Activated T-helper 1 cell treated with anti-CD3 and anti-CD28 coated beads, Interleukin-12 subunit alpha, Interleukin-12 subunit beta, Interleukin-2, Interleukin-4 antibody, amounts not matched to agents 30 ng/mL and 10 ng/mL and 1 ng/mL, durations not matched to agents 14 hours and 24 hours and 36 hours (primary cell): ENCODE results near the gene PLCB4. TPM values are rescaled to one million over a fixed set of nuclear protein-coding genes. Genes with fewer than 3 reads are reported as not detected.

ENCODE experiments used
- DNase-seq: peaks from one replicate; pipeline ENCODE4 v3.0.0; 2021; ENCODE audit warnings: low spot score
- H3K27ac Mint-ChIP-seq: one replicate; pipeline ENCODE4 v1.8.0; 2021; ENCODE audit warnings: mild to moderate bottlenecking, mixed read lengths
- H3K27me3 Mint-ChIP-seq: one replicate; pipeline ENCODE4 v1.8.0; 2022; ENCODE audit warnings: mild to moderate bottlenecking, moderate library complexity, mixed read lengths; ENCODE audit not compliant: insufficient read depth
- H3K36me3 Mint-ChIP-seq: one replicate; pipeline ENCODE4 v1.8.0; 2021; ENCODE audit warnings: low read depth, mixed read lengths
- H3K4me1 Mint-ChIP-seq: one replicate; pipeline ENCODE4 v1.8.0; 2021; ENCODE audit warnings: low read depth, mixed read lengths
- H3K4me3 Mint-ChIP-seq: one replicate; pipeline ENCODE4 v1.8.0; 2021; ENCODE audit warnings: mild to moderate bottlenecking, moderate library complexity, mixed read lengths
- H3K9me3 Mint-ChIP-seq: one replicate; pipeline ENCODE4 v1.8.0; 2021; ENCODE audit warnings: mixed read lengths
- intact Hi-C: fragments of 100-400 bp; cut with micrococcal nuclease; formaldehyde crosslinking; loops from one replicate; pipeline ENCODE4 v1.15.1; 2024
- total RNA-seq: library from RNA; stranded (reverse); gene quantifications from 2 replicates; pipeline ENCODE4 v1.2.3, GENCODE V29; 2022

Gene PLCB4
- total RNA-seq, 1 donor from 2014 or later, result not detected

DNA sequence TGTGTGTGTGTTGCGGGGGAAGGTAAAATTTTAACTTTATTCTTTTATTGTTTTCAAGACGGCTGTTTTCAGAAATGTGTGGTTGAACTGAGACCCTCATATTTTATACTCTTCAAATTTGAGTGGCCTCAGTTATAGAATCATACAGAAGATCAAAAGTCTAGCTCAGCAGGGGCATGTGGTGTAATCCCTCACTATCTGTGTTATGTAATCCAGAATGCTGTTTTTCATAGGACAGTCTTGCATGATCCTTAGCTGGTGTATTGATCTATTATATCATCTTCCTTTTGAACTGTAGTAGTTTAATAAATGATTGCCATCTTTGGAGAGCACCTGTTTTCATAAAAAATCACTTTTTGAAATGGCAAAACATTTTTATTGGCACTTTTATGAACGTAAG, 1.4 kb downstream of the PLCB4 start:
- Mint-ChIP-seq H3K4me1 (no peaks in the 10 kb centered on the region), H3K4me3 (no peak overlapping the region), H3K27ac (no peak overlapping the region), H3K9me3 (no peaks in the 10 kb centered on the region), H3K27me3 (peaks cover 18% of the 10 kb centered on the region), H3K36me3 (no peaks in the 10 kb centered on the region)
- intact Hi-C loops, result no loop called here
- no peak for DNase-seq

DNA sequence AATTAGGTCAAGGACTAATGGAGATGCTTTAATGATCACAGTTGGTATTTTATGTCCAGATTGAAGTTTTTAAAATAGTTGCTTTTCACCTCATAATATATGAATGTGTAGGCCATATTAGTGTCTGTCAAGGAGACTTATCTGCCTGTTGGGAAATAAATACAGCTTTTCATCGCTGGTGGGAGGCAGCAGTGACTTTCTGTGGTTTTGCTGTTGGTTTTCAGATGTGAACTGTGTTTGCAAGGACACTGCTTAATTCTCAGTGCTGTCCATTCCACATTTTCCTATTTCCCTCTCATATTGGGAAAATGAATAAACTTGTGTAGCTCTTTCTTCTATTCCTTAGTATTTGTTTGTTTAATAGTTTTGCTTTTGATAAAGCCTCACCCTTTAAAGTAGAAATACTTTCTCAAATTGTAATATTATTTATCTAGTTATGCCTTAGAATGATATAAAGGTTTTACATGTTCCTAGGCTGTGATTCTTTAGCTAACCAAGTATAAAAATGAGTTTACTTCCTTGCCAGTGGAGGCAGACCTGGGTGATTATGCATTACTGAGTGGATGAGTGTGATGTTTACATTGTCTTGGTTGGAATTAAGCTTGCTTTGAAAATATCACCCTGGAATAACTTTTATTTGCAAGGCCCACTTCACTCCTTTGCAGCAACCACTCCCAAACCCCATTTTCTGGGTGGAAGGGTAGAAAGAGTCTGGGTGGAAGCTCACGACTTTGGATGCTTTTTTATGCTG, 3.3 kb downstream of the PLCB4 start:
- intact Hi-C loops, result no loop called here
- no peaks in the 10 kb centered on the region for H3K4me1 Mint-ChIP-seq
- no peak overlapping the region for H3K27ac Mint-ChIP-seq
- no peak overlapping the region for H3K4me3 Mint-ChIP-seq
- no peaks in the 10 kb centered on the region for H3K36me3 Mint-ChIP-seq
- no peak for DNase-seq
- no peaks in the 10 kb centered on the region for H3K9me3 Mint-ChIP-seq
- H3K27me3 Mint-ChIP-seq, result peaks cover 13% of the 10 kb centered on the region

- no peaks in the 10 kb centered on the region for H3K4me1 Mint-ChIP-seq
- no peaks in the 10 kb centered on the region for H3K9me3 Mint-ChIP-seq
- no peak for DNase-seq
- H3K36me3 Mint-ChIP-seq, result no peaks in the 10 kb centered on the region
- no peak overlapping the region for H3K4me3 Mint-ChIP-seq
- peaks cover 9% of the 10 kb centered on the region for H3K27me3 Mint-ChIP-seq
- H3K27ac Mint-ChIP-seq, result no peak overlapping the region
- intact Hi-C loops, result no loop called here
These were observed 4.1 kb downstream of the PLCB4 start for GRCh38 chr20:9072861-9073500.

DNA sequence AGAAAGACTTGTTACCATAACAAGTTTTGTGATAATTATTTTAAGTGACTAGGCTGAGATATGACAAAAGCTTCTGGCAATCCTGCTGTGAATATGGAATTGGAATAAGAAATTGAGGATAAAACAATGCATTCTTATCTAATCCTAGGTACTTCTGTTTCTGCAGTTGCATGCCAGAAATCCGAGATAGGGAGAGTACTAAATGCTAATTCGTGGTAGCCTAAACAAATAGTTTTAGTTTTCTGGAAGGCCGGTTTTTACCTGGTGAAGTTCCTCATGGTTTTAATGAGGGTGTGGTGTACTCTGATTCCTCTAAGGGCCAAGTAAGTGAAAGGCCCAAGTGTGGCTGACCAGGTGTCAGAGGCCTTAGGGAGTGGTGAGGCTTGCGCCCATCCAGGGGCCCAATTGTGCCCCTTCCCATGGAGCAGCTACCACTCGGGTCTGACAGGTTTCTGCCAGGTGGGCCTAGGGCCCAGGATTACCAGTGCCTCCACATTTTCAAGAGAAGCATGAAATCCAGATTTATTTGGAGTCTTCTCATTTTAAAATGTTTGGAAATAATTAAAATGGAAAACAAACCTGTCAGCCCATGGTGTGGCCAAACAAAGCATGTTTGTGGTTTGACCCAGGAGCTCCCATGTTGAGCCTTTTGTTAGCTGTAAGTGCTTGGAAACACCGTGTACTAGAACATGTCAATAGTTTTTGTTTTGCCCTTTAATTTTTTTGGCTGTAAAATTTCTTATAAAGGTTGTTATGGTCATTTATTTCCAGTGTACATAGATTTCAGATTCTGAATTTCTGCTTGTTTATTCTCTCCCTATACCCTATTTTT, 6.6 kb downstream of the PLCB4 start:
- Mint-ChIP-seq H3K4me3 (no peak overlapping the region), H3K4me1 (no peaks in the 10 kb centered on the region), H3K9me3 (no peaks in the 10 kb centered on the region), H3K27me3 (no peaks in the 10 kb centered on the region), H3K27ac (no peak overlapping the region), H3K36me3 (no peaks in the 10 kb centered on the region)
- intact Hi-C loops, result no loop called here
- DNase-seq, result no peak

DNA sequence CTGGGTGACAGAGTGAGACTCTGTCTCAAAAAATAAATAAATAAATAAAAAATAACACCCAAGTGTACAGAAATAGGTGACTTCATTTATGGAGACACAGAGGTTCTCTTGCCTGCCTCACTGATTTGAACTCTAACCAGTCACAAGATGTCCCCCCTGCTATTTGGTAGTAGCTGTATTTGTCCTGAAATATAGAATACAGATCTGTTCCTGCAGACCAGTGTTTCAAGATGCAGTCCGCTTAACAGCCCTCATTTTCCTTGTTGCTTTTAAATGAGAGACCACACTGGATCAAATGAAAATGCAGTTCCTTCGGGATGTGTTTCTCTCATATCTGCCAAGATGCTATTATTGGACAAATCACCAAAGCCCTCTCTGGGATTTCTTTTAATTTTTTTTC, 7.6 kb downstream of the PLCB4 start:
- intact Hi-C loops, result no loop called here
- H3K27ac Mint-ChIP-seq, result no peak overlapping the region
- H3K27me3 Mint-ChIP-seq, result no peaks in the 10 kb centered on the region
- H3K4me1 Mint-ChIP-seq, result no peaks in the 10 kb centered on the region
- no peak for DNase-seq
- H3K9me3 Mint-ChIP-seq, result no peaks in the 10 kb centered on the region
- H3K4me3 Mint-ChIP-seq, result no peak overlapping the region
- no peaks in the 10 kb centered on the region for H3K36me3 Mint-ChIP-seq

DNA sequence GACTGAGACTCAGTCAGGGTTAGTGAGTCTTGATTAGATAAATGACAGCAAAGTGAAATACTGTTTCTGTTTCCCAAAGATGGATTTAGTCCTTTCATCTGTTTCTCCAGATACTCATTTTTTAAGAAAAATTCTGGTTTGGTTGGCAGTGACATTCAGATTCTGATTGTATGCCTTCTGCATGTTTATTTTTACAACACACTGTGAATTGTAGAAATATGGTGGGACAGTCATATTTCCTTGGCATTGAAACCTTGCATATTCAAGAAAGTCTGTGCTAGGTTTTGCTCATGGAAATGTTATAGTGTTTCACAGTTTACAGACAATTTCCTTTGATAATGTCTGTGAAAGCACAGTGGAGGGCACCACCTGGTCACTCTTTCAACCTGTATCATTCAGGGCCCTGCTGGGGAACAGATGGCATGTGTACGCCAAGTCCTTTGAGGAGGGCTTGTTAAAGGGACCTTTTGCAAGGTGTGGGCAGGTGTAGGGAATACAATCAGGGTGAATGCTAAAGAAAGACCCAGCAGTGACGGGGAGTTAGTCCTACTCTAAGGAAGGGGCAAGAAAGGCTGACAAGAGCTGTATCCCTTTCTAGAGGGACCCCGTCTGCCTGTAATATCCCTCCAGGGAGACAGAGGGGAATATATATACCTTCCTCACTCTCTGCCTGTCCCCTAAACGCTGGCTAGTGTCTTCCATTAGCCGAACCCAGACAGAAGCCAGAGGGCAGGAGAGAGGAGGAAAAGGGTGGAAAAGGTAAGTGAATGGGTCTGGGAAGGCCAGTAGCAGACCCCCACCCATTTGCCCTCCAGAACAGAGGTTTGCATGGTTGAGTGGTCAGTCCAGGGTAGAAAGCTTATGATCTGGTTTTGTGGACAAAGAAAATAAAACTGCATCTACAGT, 10.2 kb downstream of the PLCB4 start:
- Mint-ChIP-seq H3K4me3 (no peak overlapping the region), H3K27me3 (no peaks in the 10 kb centered on the region), H3K36me3 (no peaks in the 10 kb centered on the region), H3K4me1 (no peaks in the 10 kb centered on the region), H3K27ac (no peak overlapping the region), H3K9me3 (no peaks in the 10 kb centered on the region)
- intact Hi-C loops, result no loop called here
- no peak for DNase-seq

DNA sequence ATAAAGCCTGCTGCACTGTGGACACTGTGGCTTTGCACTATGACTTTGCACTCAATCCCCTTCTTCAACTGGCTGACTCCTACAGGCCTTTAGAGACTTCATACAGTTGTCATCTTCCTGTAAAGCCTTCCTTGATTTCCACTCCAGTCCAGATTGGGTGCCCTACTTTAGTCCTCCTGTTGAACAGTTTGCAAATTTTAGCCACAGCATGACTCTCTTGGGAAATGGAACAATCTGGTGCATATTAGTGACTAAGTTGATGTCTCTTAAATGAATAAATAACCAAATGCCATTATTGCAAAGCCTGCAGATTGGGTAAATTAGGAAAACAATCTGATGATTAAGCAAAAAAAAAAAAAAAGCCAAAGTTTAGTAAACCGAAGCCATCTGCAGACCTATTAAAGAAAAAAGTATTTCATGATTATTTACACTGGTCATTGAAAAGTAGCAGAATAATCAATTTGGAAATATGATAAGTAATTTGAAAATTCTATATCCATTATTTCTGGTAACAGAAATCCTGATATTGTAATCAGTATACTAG, 12.6 kb downstream of the PLCB4 start:
- Mint-ChIP-seq H3K27me3 (no peaks in the 10 kb centered on the region), H3K36me3 (no peaks in the 10 kb centered on the region), H3K4me3 (no peak overlapping the region), H3K4me1 (no peaks in the 10 kb centered on the region), H3K9me3 (no peaks in the 10 kb centered on the region), H3K27ac (no peak overlapping the region)
- no peak for DNase-seq
- intact Hi-C loops, result no loop called here

- H3K27ac Mint-ChIP-seq, result no peak overlapping the region
- no peaks in the 10 kb centered on the region for H3K9me3 Mint-ChIP-seq
- intact Hi-C loops, result no loop called here
- H3K36me3 Mint-ChIP-seq, result no peaks in the 10 kb centered on the region
- H3K4me3 Mint-ChIP-seq, result no peak overlapping the region
- H3K27me3 Mint-ChIP-seq, result no peaks in the 10 kb centered on the region
- no peak for DNase-seq
- H3K4me1 Mint-ChIP-seq, result no peaks in the 10 kb centered on the region
These were observed 13.9 kb downstream of the PLCB4 start for GRCh38 chr20:9082741-9083140.

DNA sequence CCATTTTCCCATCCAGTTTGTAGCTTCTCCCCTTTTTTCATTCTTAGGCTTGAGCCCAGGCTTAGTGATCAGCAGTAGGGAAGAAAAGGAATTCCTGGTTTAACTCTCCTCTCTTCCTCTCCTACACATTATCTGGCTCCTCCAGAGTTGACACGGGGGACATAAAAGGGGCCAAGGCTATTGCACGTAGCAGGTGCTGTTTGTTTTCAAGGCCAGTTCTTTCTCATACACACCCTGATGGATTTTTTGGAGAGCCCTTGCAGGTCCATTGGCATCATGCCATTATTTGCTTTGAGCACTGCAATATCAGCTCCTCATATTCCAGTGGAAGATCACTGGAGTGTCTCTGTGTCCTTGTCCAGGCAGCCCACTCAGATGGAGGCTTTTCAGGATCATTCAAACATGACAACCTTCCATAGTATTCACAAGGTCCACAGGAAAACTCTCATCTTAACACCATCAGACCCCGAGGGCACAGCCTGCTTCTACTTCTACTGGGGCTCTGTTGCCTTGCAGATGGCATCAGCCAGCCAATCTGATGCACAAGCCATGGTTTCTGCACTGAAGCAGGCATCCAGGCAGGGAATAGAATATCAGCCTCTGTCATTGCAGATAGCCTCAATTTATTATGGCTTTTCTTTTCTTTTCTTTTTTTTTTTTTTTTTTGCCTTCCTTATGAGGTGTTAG, 18.8 kb downstream of the PLCB4 start:
- H3K36me3 Mint-ChIP-seq, result no peaks in the 10 kb centered on the region
- intact Hi-C loops, result no loop called here
- no peaks in the 10 kb centered on the region for H3K27me3 Mint-ChIP-seq
- H3K4me1 Mint-ChIP-seq, result no peaks in the 10 kb centered on the region
- no peak overlapping the region for H3K27ac Mint-ChIP-seq
- no peak for DNase-seq
- H3K9me3 Mint-ChIP-seq, result no peaks in the 10 kb centered on the region
- no peak overlapping the region for H3K4me3 Mint-ChIP-seq

DNA sequence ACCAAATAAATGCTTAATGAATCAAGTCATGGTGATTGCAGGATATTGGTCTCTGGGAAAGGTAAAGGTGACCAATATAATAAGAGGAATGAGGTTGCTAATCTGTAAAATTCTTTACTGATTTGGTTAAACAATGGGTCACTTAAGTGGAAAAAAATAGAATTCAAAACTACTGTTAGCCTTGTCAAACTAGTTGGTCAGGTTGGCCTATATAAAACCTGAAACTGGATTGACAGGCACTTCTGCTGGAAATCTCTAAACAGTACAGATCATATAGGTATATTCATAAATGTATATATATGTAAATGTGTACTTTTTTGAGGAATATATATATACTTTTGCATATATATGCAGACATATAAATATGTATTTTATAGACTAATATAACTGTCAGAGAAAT, 19.7 kb downstream of the PLCB4 start:
- DNase-seq, result no peak
- Mint-ChIP-seq H3K36me3 (no peaks in the 10 kb centered on the region), H3K4me3 (no peak overlapping the region), H3K27me3 (no peaks in the 10 kb centered on the region), H3K4me1 (no peaks in the 10 kb centered on the region), H3K9me3 (no peaks in the 10 kb centered on the region), H3K27ac (no peak overlapping the region)
- intact Hi-C loops, result no loop called here

DNA sequence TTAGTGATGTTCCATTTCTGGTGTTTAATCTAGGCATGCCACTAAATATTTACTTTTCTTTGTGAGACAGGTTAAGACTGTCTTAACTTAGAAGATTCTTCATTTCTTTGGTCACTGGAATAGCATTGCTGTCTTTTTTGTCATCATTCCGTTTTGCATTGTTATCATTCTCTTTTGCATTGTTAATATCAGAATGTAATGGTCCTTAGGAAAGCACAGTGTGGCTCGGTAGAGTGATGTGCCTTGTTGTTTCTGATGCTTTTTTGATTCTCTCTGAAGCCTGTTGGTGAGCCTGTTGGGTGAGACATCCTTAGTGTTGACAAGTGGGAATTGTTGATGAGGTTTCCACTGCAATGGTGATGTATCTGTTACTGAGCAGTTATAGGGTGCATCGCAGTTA, 23.2 kb downstream of the PLCB4 start:
- H3K36me3 Mint-ChIP-seq, result no peaks in the 10 kb centered on the region
- H3K9me3 Mint-ChIP-seq, result no peaks in the 10 kb centered on the region
- no peak for DNase-seq
- no peak overlapping the region for H3K4me3 Mint-ChIP-seq
- no peak overlapping the region for H3K27ac Mint-ChIP-seq
- no peaks in the 10 kb centered on the region for H3K27me3 Mint-ChIP-seq
- intact Hi-C loops, result no loop called here
- no peaks in the 10 kb centered on the region for H3K4me1 Mint-ChIP-seq

DNA sequence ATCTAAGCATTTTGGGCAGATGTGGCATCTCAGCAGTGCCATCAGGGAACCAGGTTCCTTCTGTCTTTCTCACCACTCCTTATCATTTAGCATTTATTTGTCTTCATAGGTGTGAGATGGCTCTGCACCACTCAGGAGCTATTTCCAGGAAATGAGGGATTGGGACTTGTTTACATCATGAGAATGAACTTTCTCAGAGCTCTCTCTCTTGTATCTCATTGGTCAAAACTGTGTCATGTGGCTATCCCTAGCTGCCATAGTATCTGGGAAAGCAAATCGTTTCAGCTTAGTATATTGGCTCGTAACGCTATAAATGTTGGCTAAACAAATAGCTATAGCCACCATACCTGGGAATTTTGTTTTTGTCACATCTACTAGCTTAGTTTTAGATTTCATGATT, 23.8 kb downstream of the PLCB4 start:
- intact Hi-C loops, result no loop called here
- Mint-ChIP-seq H3K4me3 (no peak overlapping the region), H3K9me3 (no peaks in the 10 kb centered on the region), H3K36me3 (no peaks in the 10 kb centered on the region), H3K27me3 (no peaks in the 10 kb centered on the region), H3K4me1 (no peaks in the 10 kb centered on the region), H3K27ac (no peak overlapping the region)
- DNase-seq, result no peak
